Testis (tissue), 3 donors: ENCODE data around the gene TRIM41. TPM values are rescaled to one million over a fixed set of nuclear protein-coding genes. Genes with fewer than 3 reads are reported as not detected.

ENCODE experiments used
- DNase-seq: peaks from one replicate; pipeline ENCODE4 v3.0.0-alpha.2; 2019
- H3K27ac ChIP-seq, 2 donors: fragments of 200-600 bp; sonication (generic); one replicate each; pipeline ENCODE4 v1.5.1; 2019
- H3K27me3 ChIP-seq: fragments of 200-600 bp; sonication (generic); one replicate; pipeline ENCODE4 v1.5.1; 2019
- H3K36me3 ChIP-seq: fragments of 200-600 bp; sonication (generic); one replicate; pipeline ENCODE4 v1.5.1; 2017; ENCODE audit warnings: low read depth; ENCODE audit errors: missing control alignments
- H3K4me1 ChIP-seq: fragments of 200-600 bp; sonication (generic); one replicate; pipeline ENCODE4 v1.5.1; 2019
- H3K4me3 ChIP-seq, 2 donors: fragments of 200-600 bp; sonication (generic); one replicate each; pipeline ENCODE4 v1.5.1; 2017 to 2019
- H3K9me3 ChIP-seq: fragments of 200-600 bp; sonication (generic); one replicate; pipeline ENCODE4 v1.5.1; 2017
- CTCF ChIP-seq, 3 experiments: fragments of 450-650 bp in 2 of 3; fragments of 200-600 bp in 1 of 3; sonication (generic) in 1 of 3; IDR thresholded peaks; one replicate each; pipeline ENCODE4 v1.5.1; 2016 to 2019; ENCODE audit warnings: antibody characterized with exemption in 3 of 3, mild to moderate bottlenecking in 2 of 3, moderate library complexity in 1 of 3
- POLR2A ChIP-seq: fragments of 450-650 bp; IDR thresholded peaks from one replicate; pipeline ENCODE4 v1.6.1; 2017; ENCODE audit warnings: antibody characterized with exemption, mild to moderate bottlenecking, moderate library complexity
- WGBS, 2 donors: methylation state at CpG; one replicate each; pipeline ENCODE4 v1.1.5; 2018; 5-methylcytosine and 5-hydroxymethylcytosine counted together
- intact Hi-C: fragments of 100-400 bp; cut with DNase I; formaldehyde crosslinking; loops from one replicate; pipeline ENCODE4 v1.15.1; 2023; ENCODE audit warnings: low total_unique reads
- polyA plus RNA-seq: library from polyadenylated mRNA; stranded (reverse); fragments of 350-450 nt; fragmentation: Illumina TruSeq; extraction: RNeasy Lipid Tissue Mini Kit (QIAGEN cat#74804); gene quantifications from one replicate; pipeline ENCODE4 v1.2.3, GENCODE V29; 2014; ENCODE audit warnings: low read depth, low replicate concordance; ENCODE audit not compliant: insufficient read depth
- total RNA-seq, 2 donors: library from RNA; depleted of rRNA; stranded (reverse); fragments of >200 nt; gene quantifications; one replicate each; pipeline ENCODE4 v1.2.3, GENCODE V29; 2016

TRIM41 gene
- total and polyA plus RNA-seq, 3 donors from 2014 or later = 39.6 to 61.5 (median 53.1) TPM

- intact Hi-C loops = no loop called here
- no peaks in the 10 kb centered on the region for H3K36me3 ChIP-seq
- no peaks in the 10 kb centered on the region for H3K27me3 ChIP-seq
- 18 to 25% methylated on average over 5 to 6 of the region's 6 CpGs for WGBS, 2 donors
- DNase-seq = no peak
- peaks cover 30% of the 10 kb centered on the region for H3K4me1 ChIP-seq
- peak overlapping the region; percentile 94 to 96 for H3K27ac ChIP-seq
- H3K4me3 ChIP-seq = peak overlapping the region in 1 of 2 donors; percentile 82
- TF ChIP-seq POLR2A (no peak), CTCF (IDR thresholded peaks at IDR 0.05) (no peak)
- no peaks in the 10 kb centered on the region for H3K9me3 ChIP-seq
Measured at GRCh38 chr5:181242031-181242451, 19.0 kb downstream of the TRIM41 start.

GRCh38 chr5:181243018-181243563, 20.0 kb downstream of the TRIM41 start:
- Histone ChIP-seq H3K4me3 (peak overlapping the region; percentile 73 to 82), H3K27ac (peak overlapping the region; percentile 94 to 96), H3K9me3 (no peaks in the 10 kb centered on the region), H3K27me3 (no peaks in the 10 kb centered on the region), H3K4me1 (peaks cover 36% of the 10 kb centered on the region), H3K36me3 (no peaks in the 10 kb centered on the region)
- TF ChIP-seq POLR2A = no peak
- TF ChIP-seq CTCF (IDR thresholded peaks at IDR 0.05) = no peak
- intact Hi-C loops = no loop called here
- WGBS, 2 donors = 0 to 1% methylated on average over 25 of the region's 25 CpGs
- DNase-seq = no peak

GRCh38 chr5:181243564-181244343, 20.7 kb downstream of the TRIM41 start, which contains the start of gene RACK1:
TSS of gene RACK1 (minus strand) at chr5:181243906. CDS start at chr5:181243800, 106 bp downstream.
- 0 to 1% methylated on average over 24 to 47 of the region's 50 CpGs for WGBS, 2 donors
- no peak for TF ChIP-seq POLR2A
- no peak for TF ChIP-seq CTCF (IDR thresholded peaks at IDR 0.05)
- intact Hi-C loops = no loop called here
- peak; percentile 96 for DNase-seq
- H3K4me3 ChIP-seq = peak within 1 kb of the TSS; percentile 73 to 82
- H3K27me3 ChIP-seq = no peaks in the 10 kb centered on the region
- peak within 1 kb of the TSS; percentile 94 to 96 for H3K27ac ChIP-seq
- H3K4me1 ChIP-seq = peaks cover 43% of the 10 kb centered on the region
- H3K9me3 ChIP-seq = no peaks in the 10 kb centered on the region
- no peaks in the 10 kb centered on the region for H3K36me3 ChIP-seq

- Histone ChIP-seq H3K27ac (peak overlapping the region; percentile 94 to 96), H3K27me3 (no peaks in the 10 kb centered on the region), H3K4me3 (peak overlapping the region; percentile 66 to 80), H3K9me3 (no peaks in the 10 kb centered on the region), H3K36me3 (no peaks in the 10 kb centered on the region), H3K4me1 (peaks cover 51% of the 10 kb centered on the region)
- 15 to 22% methylated on average over 29 to 34 of the region's 34 CpGs for WGBS, 2 donors
- DNase-seq = no peak
- intact Hi-C loops = no loop called here
- no peak for TF ChIP-seq POLR2A
- no peak for TF ChIP-seq CTCF (IDR thresholded peaks at IDR 0.05)
Measured at GRCh38 chr5:181245427-181246275, 22.6 kb downstream of the TRIM41 start.
